Measurements from ENCODE around the gene NLRX1.

Gene NLRX1

GRCh38 chr11:119167933-119168332 is 592 bp upstream of the NLRX1 start:
- no peak overlapping the region for H3K4me3 ChIP-seq
- intact Hi-C loops (cut with DNase I; ENCODE audit: low total_unique reads): no loop called here

GRCh38 chr11:119169282-119169719 is 776 bp downstream of the NLRX1 start:
- intact Hi-C loops (cut with DNase I; ENCODE audit: low total_unique reads): no loop called here
- H3K9me3 ChIP-seq: no peaks in the 10 kb centered on the region
- peak; percentile 44 to 89 for DNase-seq
- peak overlapping the region; percentile 98 to 99 for H3K27ac ChIP-seq
- no peaks in the 10 kb centered on the region for H3K27me3 ChIP-seq
- TF ChIP-seq, protein P1, sequence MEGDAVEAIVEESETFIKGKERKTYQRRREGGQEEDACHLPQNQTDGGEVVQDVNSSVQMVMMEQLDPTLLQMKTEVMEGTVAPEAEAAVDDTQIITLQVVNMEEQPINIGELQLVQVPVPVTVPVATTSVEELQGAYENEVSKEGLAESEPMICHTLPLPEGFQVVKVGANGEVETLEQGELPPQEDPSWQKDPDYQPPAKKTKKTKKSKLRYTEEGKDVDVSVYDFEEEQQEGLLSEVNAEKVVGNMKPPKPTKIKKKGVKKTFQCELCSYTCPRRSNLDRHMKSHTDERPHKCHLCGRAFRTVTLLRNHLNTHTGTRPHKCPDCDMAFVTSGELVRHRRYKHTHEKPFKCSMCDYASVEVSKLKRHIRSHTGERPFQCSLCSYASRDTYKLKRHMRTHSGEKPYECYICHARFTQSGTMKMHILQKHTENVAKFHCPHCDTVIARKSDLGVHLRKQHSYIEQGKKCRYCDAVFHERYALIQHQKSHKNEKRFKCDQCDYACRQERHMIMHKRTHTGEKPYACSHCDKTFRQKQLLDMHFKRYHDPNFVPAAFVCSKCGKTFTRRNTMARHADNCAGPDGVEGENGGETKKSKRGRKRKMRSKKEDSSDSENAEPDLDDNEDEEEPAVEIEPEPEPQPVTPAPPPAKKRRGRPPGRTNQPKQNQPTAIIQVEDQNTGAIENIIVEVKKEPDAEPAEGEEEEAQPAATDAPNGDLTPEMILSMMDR (IDR thresholded peaks at IDR 0.05): no peak
- H3K4me1 ChIP-seq: peaks cover 0 to 13% (median 10%) of the 10 kb centered on the region in 4 donors
- H3K36me3 ChIP-seq: peaks cover 2 to 20% (median 11%) of the 10 kb centered on the region in 3 donors
- H3K4me3 ChIP-seq: peak overlapping the region; percentile 89 to 96

More at GRCh38 chr11:119167933-119168332, 592 bp upstream of the NLRX1 start:
- H3K36me3 ChIP-seq: peaks cover 0 to 6% (median 0%) of the 10 kb centered on the region in 3 donors
- TF ChIP-seq, protein P1 (IDR thresholded peaks at IDR 0.05): no peak
- H3K9me3 ChIP-seq: no peaks in the 10 kb centered on the region
- no peaks in the 10 kb centered on the region for H3K27me3 ChIP-seq
- no peak for DNase-seq
- peak overlapping the region; percentile 98 to 99 for H3K27ac ChIP-seq
- H3K4me1 ChIP-seq: peaks cover 0 to 13% (median 10%) of the 10 kb centered on the region in 4 donors

- Histone ChIP-seq H3K27ac (no peak overlapping the region), H3K4me3 (no peak overlapping the region), H3K9me3 (no peaks in the 10 kb centered on the region), H3K27me3 (no peaks in the 10 kb centered on the region), H3K4me1 (peaks cover 0 to 13% (median 10%) of the 10 kb centered on the region in 4 donors), H3K36me3 (peaks cover 19 to 52% (median 22%) of the 10 kb centered on the region in 3 donors)
- TF ChIP-seq, protein P1 (IDR thresholded peaks at IDR 0.05): no peak
- no peak for DNase-seq
- intact Hi-C loops (cut with DNase I; ENCODE audit: low total_unique reads): no loop called here
Observed at GRCh38 chr11:119172513-119172912, 4.0 kb downstream of the NLRX1 start.

GRCh38 chr11:119173453-119173852 is 4.9 kb downstream of the NLRX1 start:
- Histone ChIP-seq H3K27ac (no peak overlapping the region), H3K27me3 (no peaks in the 10 kb centered on the region), H3K36me3 (peaks cover 19 to 55% (median 22%) of the 10 kb centered on the region in 3 donors), H3K9me3 (no peaks in the 10 kb centered on the region), H3K4me3 (no peak overlapping the region), H3K4me1 (peaks cover 0 to 9% (median 9%) of the 10 kb centered on the region in 4 donors)
- intact Hi-C loops (cut with DNase I; ENCODE audit: low total_unique reads): no loop called here
- no peak for DNase-seq
- TF ChIP-seq, protein P1 (IDR thresholded peaks at IDR 0.05): no peak

- intact Hi-C loops (cut with DNase I; ENCODE audit: low total_unique reads): no loop called here
- TF ChIP-seq, protein P1 (IDR thresholded peaks at IDR 0.05): no peak
- H3K36me3 ChIP-seq: peaks cover 27 to 70% (median 34%) of the 10 kb centered on the region in 3 donors
- no peak overlapping the region for H3K4me3 ChIP-seq
- H3K27me3 ChIP-seq: no peaks in the 10 kb centered on the region
- H3K27ac ChIP-seq: no peak overlapping the region
- H3K9me3 ChIP-seq: no peaks in the 10 kb centered on the region
- no peak for DNase-seq
- H3K4me1 ChIP-seq: no peaks in the 10 kb centered on the region
Observed at GRCh38 chr11:119175493-119176077, 7.1 kb downstream of the NLRX1 start.
